Activated B cell treated with CpG ODN at 0.5 μM for 24 hours (primary cell): ENCODE results near the gene CD48. TPM values are rescaled to one million over a fixed set of nuclear protein-coding genes. Genes with fewer than 3 reads are reported as not detected.
A peak's percentile ranks its signal among the peaks of the same experiment; 100 is the strongest.

ENCODE experiments used
- ATAC-seq: fragments of 200-7000 bp; cut with Tn5 transposase; one replicate; pipeline ENCODE4 v1.10.0; 2021; ENCODE audit warnings: low read depth, mild to moderate bottlenecking, moderate library complexity
- CTCF ChIA-PET: fragments of 350-600 bp; sonication (Branson Sonifier 250); formaldehyde crosslinking; loops from one replicate; lab custom pipeline; 2021; ENCODE audit warnings: antibody characterized with exemption; lab: Charles Lee
- POLR2A ChIA-PET: fragments of 350-600 bp; sonication (Branson Sonifier 250); formaldehyde crosslinking; loops from one replicate; lab custom pipeline; 2021; ENCODE audit warnings: antibody characterized with exemption; lab: Charles Lee
- DNase-seq: peaks from one replicate; pipeline ENCODE4 v3.0.0; 2022
- H3K27ac Mint-ChIP-seq: one replicate; pipeline ENCODE4 v1.8.0; 2020; ENCODE audit warnings: mixed read lengths
- H3K27me3 Mint-ChIP-seq: one replicate; pipeline ENCODE4 v1.8.0; 2021; ENCODE audit warnings: mixed read lengths
- H3K36me3 Mint-ChIP-seq: one replicate; pipeline ENCODE4 v1.8.0; 2021; ENCODE audit warnings: low read depth, mixed read lengths
- H3K4me1 Mint-ChIP-seq: one replicate; pipeline ENCODE4 v1.8.0; 2021; ENCODE audit warnings: mixed read lengths
- H3K4me3 Mint-ChIP-seq: one replicate; pipeline ENCODE4 v1.8.0; 2020; ENCODE audit warnings: mild to moderate bottlenecking, mixed read lengths
- H3K9me3 Mint-ChIP-seq: one replicate; pipeline ENCODE4 v1.8.0; 2020; ENCODE audit warnings: mixed read lengths
- intact Hi-C: fragments of 100-400 bp; cut with micrococcal nuclease; formaldehyde crosslinking; loops from one replicate; pipeline ENCODE4 v1.15.1; 2024
- total RNA-seq: library from RNA; stranded (reverse); gene quantifications from 2 replicates; pipeline ENCODE4 v1.2.3, GENCODE V29; 2022
- TF ChIP-seq, protein P1 (sequence below): fragments of 200-600 bp; IDR thresholded peaks from one replicate; pipeline ENCODE4 v1.8.0; 2022; ENCODE audit warnings: antibody characterized with exemption, mild to moderate bottlenecking

Gene CD48
- total RNA-seq, 1 donor from 2014 or later, result 200 TPM

DNA sequence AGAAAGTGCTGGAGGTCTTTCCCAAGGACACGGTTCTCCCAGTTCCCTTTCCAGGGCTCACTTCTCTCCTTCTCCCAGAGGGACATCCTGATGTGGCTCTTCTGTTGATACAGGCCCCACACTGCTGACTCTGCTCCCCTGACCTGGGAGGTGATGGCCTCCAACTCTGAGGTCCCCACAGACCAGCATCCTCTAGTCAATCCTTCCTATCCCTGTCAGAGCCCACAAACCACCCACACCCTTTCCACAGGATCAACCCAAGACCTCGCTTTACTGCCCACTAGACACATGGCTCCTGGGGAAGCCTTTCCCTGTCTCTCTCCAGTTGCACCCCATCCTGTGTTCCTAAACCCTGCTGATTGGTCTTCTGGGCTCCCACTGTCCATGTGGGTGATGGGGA is 39.0 kb upstream of the CD48 start:
- ChIA-PET POLR2A (interaction anchor here (0.6 to 1.2 kb wide), 2 partner anchors 10 to 320 kb away, joined by 3 to 5 read pairs; no protein-coding TSS in a partner anchor), CTCF (interaction anchor here (0.6 kb wide), 1 partner anchor 53 kb away, joined by 3 read pairs; no protein-coding TSS in a partner anchor)
- ATAC-seq, result no peak
- TF ChIP-seq, protein P1, sequence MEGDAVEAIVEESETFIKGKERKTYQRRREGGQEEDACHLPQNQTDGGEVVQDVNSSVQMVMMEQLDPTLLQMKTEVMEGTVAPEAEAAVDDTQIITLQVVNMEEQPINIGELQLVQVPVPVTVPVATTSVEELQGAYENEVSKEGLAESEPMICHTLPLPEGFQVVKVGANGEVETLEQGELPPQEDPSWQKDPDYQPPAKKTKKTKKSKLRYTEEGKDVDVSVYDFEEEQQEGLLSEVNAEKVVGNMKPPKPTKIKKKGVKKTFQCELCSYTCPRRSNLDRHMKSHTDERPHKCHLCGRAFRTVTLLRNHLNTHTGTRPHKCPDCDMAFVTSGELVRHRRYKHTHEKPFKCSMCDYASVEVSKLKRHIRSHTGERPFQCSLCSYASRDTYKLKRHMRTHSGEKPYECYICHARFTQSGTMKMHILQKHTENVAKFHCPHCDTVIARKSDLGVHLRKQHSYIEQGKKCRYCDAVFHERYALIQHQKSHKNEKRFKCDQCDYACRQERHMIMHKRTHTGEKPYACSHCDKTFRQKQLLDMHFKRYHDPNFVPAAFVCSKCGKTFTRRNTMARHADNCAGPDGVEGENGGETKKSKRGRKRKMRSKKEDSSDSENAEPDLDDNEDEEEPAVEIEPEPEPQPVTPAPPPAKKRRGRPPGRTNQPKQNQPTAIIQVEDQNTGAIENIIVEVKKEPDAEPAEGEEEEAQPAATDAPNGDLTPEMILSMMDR, result no peak
- Mint-ChIP-seq H3K36me3 (peaks cover 71% of the 10 kb centered on the region), H3K9me3 (no peaks in the 10 kb centered on the region), H3K4me3 (no peak overlapping the region), H3K4me1 (peaks cover 56% of the 10 kb centered on the region), H3K27me3 (no peaks in the 10 kb centered on the region), H3K27ac (peak overlapping the region; percentile 69)
- DNase-seq, result no peak
- intact Hi-C loops, result no loop called here

DNA sequence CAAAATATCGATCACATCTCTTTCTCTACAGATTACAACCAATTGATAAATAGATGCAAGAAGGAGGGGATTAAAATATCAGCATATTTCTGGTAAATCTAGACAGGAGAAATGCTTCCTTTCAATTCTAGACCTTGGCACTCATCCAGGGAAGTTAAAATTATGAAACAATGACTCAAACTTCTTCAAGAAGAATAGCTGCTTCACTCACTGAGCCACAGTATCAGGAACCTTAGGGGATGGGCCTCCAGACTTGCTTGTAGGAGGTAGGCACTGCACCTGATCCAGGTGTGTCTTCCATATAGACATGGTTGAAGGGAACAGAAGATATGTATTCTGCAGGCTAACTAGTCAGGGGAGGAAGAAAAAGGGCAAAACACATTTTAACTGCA is 37.3 kb upstream of the CD48 start:
- no peak overlapping the region for H3K27ac Mint-ChIP-seq
- CTCF ChIA-PET, result interaction anchor here (0.8 to 1.0 kb wide), 3 partner anchors 19 to 32 kb away, joined by 3 to 4 read pairs (median 3); no protein-coding TSS in a partner anchor
- H3K9me3 Mint-ChIP-seq, result no peaks in the 10 kb centered on the region
- peaks cover 74% of the 10 kb centered on the region for H3K4me1 Mint-ChIP-seq
- peaks cover 81% of the 10 kb centered on the region for H3K36me3 Mint-ChIP-seq
- TF ChIP-seq, protein P1, result no peak
- intact Hi-C loops, result no loop called here
- no peak for ATAC-seq
- DNase-seq, result no peak
- no peak overlapping the region for H3K4me3 Mint-ChIP-seq
- POLR2A ChIA-PET, result interaction anchor here (1.5 kb wide), 1 partner anchor 10 kb away, joined by 4 read pairs; the partner anchor contains the start of gene SLAMF7
- no peaks in the 10 kb centered on the region for H3K27me3 Mint-ChIP-seq

DNA sequence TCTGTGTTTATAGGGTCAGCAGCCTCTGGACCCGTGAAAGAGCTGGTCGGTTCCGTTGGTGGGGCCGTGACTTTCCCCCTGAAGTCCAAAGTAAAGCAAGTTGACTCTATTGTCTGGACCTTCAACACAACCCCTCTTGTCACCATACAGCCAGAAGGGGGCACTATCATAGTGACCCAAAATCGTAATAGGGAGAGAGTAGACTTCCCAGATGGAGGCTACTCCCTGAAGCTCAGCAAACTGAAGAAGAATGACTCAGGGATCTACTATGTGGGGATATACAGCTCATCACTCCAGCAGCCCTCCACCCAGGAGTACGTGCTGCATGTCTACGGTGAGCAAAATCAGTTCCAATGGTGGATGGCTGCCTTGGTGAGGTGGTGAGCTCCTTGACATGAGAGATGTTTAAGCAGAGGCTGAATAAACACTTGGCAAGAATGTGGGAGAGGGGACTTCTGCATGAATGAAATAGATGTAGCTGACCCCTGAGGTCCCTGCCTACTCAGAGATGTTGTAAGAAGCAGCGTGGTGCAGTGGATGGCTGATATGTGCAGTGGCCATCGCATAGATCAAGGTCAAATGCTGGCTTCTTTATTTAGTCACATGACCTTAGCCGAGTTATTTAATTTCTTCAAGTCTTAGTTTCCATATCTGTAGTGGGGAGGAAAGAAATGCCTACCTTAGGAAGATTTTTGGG is 36.7 kb upstream of the CD48 start:
- CTCF ChIA-PET, result interaction anchor here (0.8 to 1.0 kb wide), 3 partner anchors 20 to 32 kb away, joined by 3 to 4 read pairs (median 3); no protein-coding TSS in a partner anchor
- Mint-ChIP-seq H3K4me3 (no peak overlapping the region), H3K9me3 (no peaks in the 10 kb centered on the region), H3K27ac (no peak overlapping the region), H3K4me1 (peaks cover 77% of the 10 kb centered on the region), H3K27me3 (no peaks in the 10 kb centered on the region), H3K36me3 (peaks cover 79% of the 10 kb centered on the region)
- no peak for ATAC-seq
- POLR2A ChIA-PET, result interaction anchor here (0.7 to 1.5 kb wide), 2 partner anchors 9 to 14 kb away, joined by 3 to 4 read pairs; partner anchors contain the start of gene SLAMF7
- intact Hi-C loops, result no loop called here
- TF ChIP-seq, protein P1, result no peak
- DNase-seq, result no peak

DNA sequence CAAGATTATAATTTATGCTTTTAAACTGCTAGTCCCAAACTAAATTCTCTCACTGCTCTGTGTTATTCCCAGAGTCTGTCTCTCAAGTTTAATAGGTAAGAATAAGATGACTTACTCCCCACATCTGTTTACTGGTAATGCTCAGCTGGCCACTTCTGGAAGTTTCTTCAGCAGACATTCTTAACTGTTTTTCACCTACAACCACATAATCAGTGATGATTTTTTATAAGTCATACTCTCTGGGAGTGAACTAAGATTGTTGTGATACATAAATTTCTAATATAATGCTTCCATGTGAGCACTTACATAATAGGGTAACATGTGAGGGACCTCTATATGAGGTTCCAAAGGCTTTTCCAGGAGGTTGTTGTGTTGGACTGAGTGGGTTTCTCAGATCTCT is 36.1 kb upstream of the CD48 start:
- TF ChIP-seq, protein P1, result no peak
- peaks cover 78% of the 10 kb centered on the region for H3K36me3 Mint-ChIP-seq
- no peaks in the 10 kb centered on the region for H3K27me3 Mint-ChIP-seq
- no peak overlapping the region for H3K4me3 Mint-ChIP-seq
- intact Hi-C loops, result no loop called here
- H3K9me3 Mint-ChIP-seq, result no peaks in the 10 kb centered on the region
- no peak for ATAC-seq
- CTCF ChIA-PET, result interaction anchor here (1.0 to 1.4 kb wide), 2 partner anchors 20 to 28 kb away, joined by 3 to 4 read pairs; no protein-coding TSS in a partner anchor
- H3K27ac Mint-ChIP-seq, result no peak overlapping the region
- POLR2A ChIA-PET, result interaction anchor here (0.7 kb wide), 1 partner anchor 14 kb away, joined by 3 read pairs; no protein-coding TSS in a partner anchor
- DNase-seq, result no peak
- H3K4me1 Mint-ChIP-seq, result peaks cover 77% of the 10 kb centered on the region

DNA sequence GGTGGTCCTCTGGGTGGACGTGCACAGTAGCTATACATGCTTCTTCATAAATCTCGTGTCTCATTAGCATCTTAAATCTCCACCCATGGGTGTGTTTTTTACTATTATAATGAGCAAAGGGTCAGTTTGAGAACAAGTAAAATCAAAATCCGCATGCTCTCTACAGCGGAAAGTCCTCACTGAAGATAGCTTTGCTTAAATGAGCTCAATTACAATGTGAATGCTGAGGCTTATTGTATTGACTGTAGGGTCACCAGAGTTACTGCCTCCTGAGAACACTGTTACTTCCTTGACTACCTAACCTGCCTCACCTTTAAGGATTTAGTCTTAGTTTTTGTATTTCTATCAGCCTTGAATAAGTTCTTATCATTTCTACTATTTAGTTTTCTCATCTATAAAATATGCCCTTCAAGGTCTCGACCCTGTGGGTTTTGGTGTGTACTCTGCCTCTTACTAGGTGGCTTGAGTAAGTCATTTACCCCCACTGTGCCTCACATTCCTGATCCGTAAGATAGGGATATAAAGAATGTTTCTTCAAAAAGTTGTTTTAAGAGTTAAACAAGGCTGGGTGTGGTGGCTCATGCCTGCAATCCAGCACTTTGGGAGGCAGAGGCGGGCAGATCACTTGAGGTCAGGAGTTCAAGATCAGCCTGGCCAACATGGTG is 35.3 kb upstream of the CD48 start:
- H3K9me3 Mint-ChIP-seq, result no peaks in the 10 kb centered on the region
- TF ChIP-seq, protein P1, result no peak
- ChIA-PET CTCF (interaction anchor here (1.0 to 1.4 kb wide), 2 partner anchors 21 to 29 kb away, joined by 3 to 4 read pairs; no protein-coding TSS in a partner anchor), POLR2A (no interaction called here)
- peaks cover 78% of the 10 kb centered on the region for H3K36me3 Mint-ChIP-seq
- no peak for ATAC-seq
- no peak for DNase-seq
- no peaks in the 10 kb centered on the region for H3K27me3 Mint-ChIP-seq
- no peak overlapping the region for H3K4me3 Mint-ChIP-seq
- no peak overlapping the region for H3K27ac Mint-ChIP-seq
- H3K4me1 Mint-ChIP-seq, result peaks cover 77% of the 10 kb centered on the region
- intact Hi-C loops, result no loop called here
